Dendritic cell treated with granulocyte-macrophage colony-stimulating factor and Interleukin-4, amounts not matched to agents 40 ng/mL and 50 ng/mL, for 4 days (primary cell): ENCODE data around the gene ANAPC16.
"Not testable (repeated sequence)": the region's sequence is repeated elsewhere in the genome, so short reads cannot be mapped to it uniquely, and the experiment has no call there.

ENCODE experiments used
- H3K27ac Mint-ChIP-seq: one replicate; pipeline ENCODE4 v1.8.0; 2022; ENCODE audit warnings: mild to moderate bottlenecking, mixed read lengths
- H3K27me3 Mint-ChIP-seq: one replicate; pipeline ENCODE4 v1.8.0; 2022; ENCODE audit warnings: mild to moderate bottlenecking, mixed read lengths
- H3K36me3 Mint-ChIP-seq: one replicate; pipeline ENCODE4 v1.8.0; 2022; ENCODE audit warnings: low read depth, mixed read lengths
- H3K4me1 Mint-ChIP-seq: one replicate; pipeline ENCODE4 v1.8.0; 2022; ENCODE audit warnings: low read depth, mixed read lengths
- H3K4me3 Mint-ChIP-seq: one replicate; pipeline ENCODE4 v1.8.0; 2022; ENCODE audit warnings: mild to moderate bottlenecking, moderate library complexity, mixed read lengths
- H3K9me3 Mint-ChIP-seq: one replicate; pipeline ENCODE4 v1.8.0; 2022; ENCODE audit warnings: mixed read lengths
- intact Hi-C: fragments of 100-400 bp; cut with micrococcal nuclease; formaldehyde crosslinking; loops from one replicate; pipeline ENCODE4 v1.15.0; 2022

ANAPC16 gene

DNA sequence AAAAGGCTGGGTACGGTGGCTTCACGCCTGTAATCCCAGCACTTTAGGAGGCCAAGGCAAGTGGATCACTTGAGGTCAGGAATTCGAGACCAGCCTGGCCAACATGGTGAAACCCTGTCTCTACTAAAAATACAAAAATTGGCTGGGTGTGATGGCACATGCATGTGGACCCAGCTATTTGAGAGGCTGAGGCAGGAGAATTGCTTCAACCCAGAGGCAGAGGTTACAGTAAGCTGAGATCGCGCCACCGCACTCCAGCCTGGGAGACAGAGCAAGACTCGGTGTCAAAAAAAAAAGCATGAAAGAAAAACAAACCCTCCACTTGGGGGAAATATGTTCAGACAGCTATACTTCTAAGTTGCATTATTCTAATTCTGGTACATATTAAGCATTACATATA lies 63.8 kb downstream of the ANAPC16 start:
- peaks cover 14% of the 10 kb centered on the region for H3K36me3 Mint-ChIP-seq
- H3K9me3 Mint-ChIP-seq, H3K4me3 Mint-ChIP-seq, H3K27me3 Mint-ChIP-seq, intact Hi-C loops, H3K27ac Mint-ChIP-seq: not testable (repeated sequence)
- peaks cover 36% of the 10 kb centered on the region for H3K4me1 Mint-ChIP-seq

DNA sequence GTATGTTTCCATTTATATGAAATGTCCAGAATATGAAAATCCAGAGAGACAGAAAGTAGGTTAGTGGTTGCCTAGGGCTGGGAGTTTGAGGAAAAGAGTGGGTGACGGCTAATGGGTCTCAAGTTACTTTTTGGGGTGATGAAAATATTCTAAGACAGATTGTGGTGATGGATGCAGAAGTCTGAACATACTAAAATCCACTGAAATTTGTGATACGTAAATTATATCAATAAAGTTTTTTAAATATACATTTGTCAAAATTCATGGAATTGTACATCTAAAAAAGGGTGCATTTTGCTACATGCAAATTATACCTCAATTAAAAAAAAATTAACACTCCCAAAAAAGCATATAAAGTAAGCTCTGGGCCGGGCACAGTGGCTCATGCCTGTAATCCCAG lies 67.3 kb downstream of the ANAPC16 start:
- no peak overlapping the region for H3K4me3 Mint-ChIP-seq
- peaks cover 27% of the 10 kb centered on the region for H3K4me1 Mint-ChIP-seq
- no peaks in the 10 kb centered on the region for H3K9me3 Mint-ChIP-seq
- peaks cover 15% of the 10 kb centered on the region for H3K27me3 Mint-ChIP-seq
- intact Hi-C loops: no loop called here
- H3K27ac Mint-ChIP-seq: no peak overlapping the region
- no peaks in the 10 kb centered on the region for H3K36me3 Mint-ChIP-seq
